ENCODE results near the gene CRKL.

Gene CRKL

GRCh38 chr22:20948989-20949388, 31.8 kb downstream of the CRKL start:
- in situ Hi-C loops (cut with HindIII; ENCODE audit: low sequenced_read_pairs): loop anchor here (25.0 kb wide), 1 partner anchor 137 kb away; no protein-coding TSS in a partner anchor

DNA sequence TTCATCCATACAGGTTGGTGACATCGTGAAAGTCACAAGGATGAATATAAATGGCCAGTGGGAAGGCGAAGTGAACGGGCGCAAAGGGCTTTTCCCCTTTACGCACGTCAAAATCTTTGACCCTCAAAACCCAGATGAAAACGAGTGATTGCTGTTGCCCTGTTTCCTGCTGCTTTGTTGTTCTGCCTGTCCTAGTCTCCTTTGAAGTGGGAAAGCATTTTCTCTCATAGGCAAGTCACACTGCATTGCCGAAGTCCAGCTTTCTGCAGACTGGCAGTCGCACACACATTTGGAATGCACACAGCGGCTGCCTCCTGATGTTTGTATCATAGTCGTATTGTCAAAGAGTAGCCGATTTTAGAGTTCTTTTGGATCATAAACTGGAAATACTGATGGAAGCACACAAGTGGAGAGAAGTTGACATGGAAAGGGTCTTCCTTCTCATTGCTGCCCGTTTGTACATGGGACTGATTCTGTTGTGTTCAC, 32.5 kb downstream of the CRKL start:
- in situ Hi-C loops (cut with HindIII; ENCODE audit: low sequenced_read_pairs): loop anchor here (25.0 kb wide), 1 partner anchor 137 kb away; no protein-coding TSS in a partner anchor

DNA sequence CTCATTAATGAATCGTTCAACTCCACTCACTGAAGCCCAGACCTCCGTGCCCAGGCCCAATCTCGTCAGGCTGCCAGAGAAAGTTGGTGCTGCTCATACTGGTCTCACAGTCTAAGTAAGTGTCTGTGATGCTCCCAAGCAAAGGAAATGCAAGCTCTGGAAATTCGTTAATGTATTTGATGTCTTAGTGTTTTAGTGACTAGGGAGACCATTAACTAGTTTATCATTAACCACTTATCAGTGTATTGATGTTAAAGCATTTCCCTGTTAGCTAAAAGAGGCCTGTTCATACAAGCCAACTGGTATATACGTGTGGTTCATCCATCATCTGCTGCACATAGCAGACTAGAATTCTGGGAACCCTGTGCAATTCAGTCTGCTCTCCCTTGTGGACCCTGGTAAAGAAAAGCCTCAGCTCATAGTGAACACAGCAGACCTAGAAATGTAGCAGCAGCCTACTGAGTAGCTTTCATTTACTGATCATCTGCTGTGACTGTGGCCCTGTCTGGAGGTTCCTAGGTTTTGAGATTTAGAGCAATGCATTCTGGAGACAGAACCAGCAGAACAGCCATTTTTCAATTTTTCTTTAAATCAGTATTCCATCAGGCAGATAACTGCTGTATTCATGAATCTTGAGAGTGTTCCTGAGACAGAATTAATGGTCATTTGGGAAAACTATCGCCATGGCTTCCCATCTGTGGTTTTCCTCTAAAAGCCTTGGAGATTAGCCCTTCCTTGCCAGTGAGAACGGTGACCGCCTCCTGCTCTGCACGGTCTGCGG, 34.1 kb downstream of the CRKL start:
- in situ Hi-C loops (cut with HindIII; ENCODE audit: low sequenced_read_pairs): no loop called here

DNA sequence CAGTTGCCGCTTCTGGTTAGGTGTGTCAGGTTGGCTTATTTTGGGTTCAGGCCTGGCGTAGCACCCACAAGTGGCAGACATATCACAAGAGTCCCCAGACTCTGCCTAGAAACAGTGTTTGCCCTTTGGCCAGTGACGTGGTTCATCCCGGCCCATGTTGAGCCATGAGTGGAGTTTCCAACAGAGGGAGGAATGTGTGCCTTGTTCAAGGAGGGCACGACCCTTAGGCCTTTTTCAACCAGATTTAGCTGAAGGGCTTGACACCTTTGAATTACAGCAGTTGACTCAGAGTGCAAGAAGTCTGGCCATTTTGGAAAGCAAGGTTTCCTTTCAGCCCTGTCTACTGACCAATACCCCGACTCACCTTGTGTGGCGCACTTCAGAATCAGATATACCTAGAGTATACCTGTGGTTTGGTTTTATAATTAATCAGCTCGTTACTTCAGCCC, 34.7 kb downstream of the CRKL start:
- in situ Hi-C loops (cut with HindIII; ENCODE audit: low sequenced_read_pairs): no loop called here

GRCh38 chr22:20952544-20953341, 35.5 kb downstream of the CRKL start:
- in situ Hi-C loops (cut with HindIII; ENCODE audit: low sequenced_read_pairs): no loop called here

- in situ Hi-C loops (cut with HindIII; ENCODE audit: low sequenced_read_pairs): no loop called here
These were observed 36.1 kb downstream of the CRKL start for GRCh38 chr22:20953342-20953608.

- in situ Hi-C loops (cut with HindIII; ENCODE audit: low sequenced_read_pairs): no loop called here
These were observed 36.7 kb downstream of the CRKL start for GRCh38 chr22:20953668-20954500.

GRCh38 chr22:20955548-20955947, 38.3 kb downstream of the CRKL start:
- in situ Hi-C loops (cut with HindIII; ENCODE audit: low sequenced_read_pairs): no loop called here

DNA sequence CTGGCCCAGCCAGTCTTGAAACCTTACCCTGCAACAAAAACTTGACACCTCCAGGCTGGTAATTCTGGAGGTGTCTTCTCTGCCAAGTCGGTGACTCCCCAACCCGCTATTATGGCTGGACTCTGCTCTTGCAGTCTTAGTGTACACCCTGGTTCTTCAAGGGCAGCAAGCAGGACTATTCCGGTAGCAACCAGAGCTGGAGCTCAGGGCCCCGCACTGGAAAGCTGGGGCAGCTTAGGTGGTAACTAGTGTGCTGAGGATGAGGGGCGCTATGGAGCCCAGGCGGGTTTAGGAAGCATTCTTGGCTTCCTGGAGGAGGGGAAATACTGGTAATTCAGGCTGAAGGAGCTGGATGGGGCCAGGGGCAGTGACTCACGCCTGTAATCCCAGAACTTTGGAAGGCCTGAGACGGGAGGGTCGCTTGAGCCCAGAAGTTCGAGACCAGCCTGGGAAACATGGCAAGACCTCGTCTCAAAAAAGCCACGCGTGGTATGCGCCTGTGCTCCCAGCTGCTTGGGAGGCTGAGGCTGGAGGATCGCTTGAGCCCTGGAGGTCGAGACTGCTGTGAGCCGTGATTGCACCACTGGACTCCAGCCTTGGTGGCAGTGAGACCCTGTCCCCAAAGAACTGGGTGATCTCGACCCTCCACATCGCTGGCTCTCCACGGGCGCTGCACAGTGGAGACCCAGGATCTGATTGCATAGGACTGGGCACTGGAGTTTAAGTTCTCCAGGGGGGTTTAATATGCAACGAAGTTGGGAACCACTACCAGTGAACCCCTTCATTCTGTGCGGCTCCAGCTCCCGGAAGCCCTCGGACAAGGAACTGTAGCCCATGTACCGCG, 39.3 kb downstream of the CRKL start:
- in situ Hi-C loops (cut with HindIII; ENCODE audit: low sequenced_read_pairs): no loop called here

DNA sequence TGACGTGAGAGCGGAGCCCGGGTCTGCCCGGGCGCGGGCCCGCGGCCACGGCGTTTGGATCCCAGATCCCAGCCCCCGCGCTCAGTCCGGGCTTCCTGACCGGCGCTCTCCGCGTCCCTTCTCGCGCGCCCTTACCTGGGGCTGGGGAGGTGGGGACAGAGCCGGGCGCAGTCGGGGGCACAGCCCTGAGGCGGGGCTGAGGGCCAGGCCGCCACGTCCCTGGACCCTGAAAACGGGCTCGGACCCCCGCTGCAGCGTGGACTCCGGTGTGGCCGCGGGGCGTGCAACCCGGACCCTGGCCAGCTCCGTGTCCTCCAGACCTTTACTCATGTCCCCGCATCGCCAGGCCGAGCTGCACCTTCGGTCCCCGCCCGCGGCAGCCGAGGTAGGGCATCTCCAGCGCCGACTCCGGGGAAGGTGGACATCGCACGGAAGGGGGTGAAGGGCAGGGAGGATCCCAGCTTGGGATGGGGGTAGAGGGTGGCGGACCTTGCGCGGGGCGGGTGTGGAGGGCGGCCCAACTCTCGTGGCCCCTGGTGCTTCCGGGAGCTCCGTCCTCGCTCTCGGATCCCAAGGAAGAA, 40.0 kb downstream of the CRKL start:
- in situ Hi-C loops (cut with HindIII; ENCODE audit: low sequenced_read_pairs): no loop called here

DNA sequence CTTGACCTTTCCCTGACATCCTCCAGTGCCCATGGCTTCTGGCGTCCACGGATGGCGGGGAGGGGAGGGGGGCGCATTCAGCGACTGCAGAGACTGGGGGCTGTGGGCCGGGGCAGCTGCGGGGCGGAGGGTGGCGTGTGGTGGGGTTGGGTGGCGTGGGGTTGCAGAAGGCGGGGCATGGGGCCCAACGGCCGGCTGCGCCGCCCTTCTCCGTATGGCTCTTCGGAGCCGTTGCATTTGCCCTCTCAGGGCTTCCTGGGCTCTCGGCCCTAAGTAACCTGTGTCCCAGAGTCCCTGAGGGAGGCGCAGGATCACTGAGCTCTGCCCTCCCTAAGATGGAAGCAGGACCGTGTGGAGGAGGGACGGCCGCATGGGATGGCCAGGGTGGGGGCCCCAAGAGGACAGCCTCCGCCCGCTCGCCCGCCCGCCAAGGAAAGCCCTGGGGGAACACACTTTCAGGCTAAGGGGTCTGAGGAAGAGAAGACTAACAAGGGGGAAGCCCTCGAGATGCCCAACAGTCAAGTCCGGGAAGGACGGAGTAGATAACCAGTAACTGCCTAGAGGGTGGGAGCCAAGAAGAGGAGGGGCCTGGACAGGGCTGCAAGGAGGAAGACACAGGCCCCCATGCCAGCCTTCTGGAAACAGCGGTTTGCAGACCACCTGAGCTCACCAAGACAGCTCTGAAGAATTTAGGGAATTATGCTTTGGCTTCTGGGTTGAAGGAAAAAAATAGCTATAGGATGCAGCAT, 40.6 kb downstream of the CRKL start:
- in situ Hi-C loops (cut with HindIII; ENCODE audit: low sequenced_read_pairs): no loop called here

DNA sequence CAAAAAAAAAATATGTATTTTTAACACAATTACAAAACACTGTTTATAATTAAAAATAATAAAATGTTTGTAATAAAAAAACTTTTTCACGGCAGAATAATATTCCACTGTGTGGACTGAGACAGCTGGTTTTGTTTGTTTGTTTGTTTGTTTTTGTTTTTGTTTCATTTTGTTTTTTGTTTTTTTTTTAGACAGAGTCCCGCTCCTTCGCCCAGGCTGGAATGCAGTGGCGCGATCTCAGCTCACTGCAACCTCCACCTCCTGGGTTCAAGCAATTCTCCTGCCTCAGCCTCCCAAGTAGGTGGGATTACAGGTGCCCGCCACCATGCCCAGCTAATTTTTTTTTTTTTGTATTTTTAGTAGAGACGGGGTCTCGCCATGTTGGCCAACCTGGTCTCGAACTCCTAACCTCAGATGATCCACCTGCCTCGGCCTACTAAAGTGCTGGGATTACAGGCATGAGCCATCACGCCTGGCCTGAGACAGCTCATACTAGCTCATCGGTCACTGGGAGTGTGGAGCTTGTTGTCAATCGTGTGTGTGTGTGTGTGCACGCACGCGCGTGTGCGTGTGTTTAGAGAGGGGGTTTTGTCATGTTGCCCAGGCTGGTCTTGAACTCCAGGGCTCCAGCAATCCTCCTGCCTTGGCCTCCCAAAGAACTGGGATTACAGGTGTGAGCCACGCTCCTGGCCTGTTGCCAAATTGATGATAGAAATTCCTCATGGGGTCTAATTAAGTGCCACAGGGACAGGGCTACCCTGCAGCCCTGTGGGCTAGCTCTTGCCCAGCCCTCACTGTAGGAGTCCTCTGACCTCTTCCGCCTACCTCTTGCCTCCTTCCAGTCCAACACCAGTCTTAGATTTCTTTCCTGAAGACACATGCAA, 42.6 kb downstream of the CRKL start:
- in situ Hi-C loops (cut with HindIII; ENCODE audit: low sequenced_read_pairs): no loop called here

GRCh38 chr22:20960609-20961008, 43.4 kb downstream of the CRKL start:
- in situ Hi-C loops (cut with HindIII; ENCODE audit: low sequenced_read_pairs): no loop called here

GRCh38 chr22:20962491-20962945, 45.3 kb downstream of the CRKL start:
- in situ Hi-C loops (cut with HindIII; ENCODE audit: low sequenced_read_pairs): no loop called here

GRCh38 chr22:20963201-20964052, 46.2 kb downstream of the CRKL start:
- in situ Hi-C loops (cut with HindIII; ENCODE audit: low sequenced_read_pairs): no loop called here

GRCh38 chr22:20964090-20964798, 47.0 kb downstream of the CRKL start:
- in situ Hi-C loops (cut with HindIII; ENCODE audit: low sequenced_read_pairs): no loop called here

DNA sequence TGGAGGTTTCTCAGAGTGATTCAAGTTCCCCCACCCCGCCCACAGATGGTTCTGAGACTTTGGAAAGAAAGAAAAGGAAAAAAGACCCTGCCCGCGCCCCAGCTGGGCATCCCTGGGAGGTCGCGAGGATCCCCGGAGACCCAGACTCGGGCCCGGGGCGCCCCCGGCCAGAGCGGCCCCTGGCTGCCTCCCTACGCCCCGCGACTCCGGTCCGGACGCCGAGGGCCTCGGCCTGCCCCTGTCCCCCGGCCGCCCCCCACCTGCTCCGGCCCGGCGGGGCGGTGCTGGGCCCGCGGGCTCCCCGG, 47.5 kb downstream of the CRKL start:
- in situ Hi-C loops (cut with HindIII; ENCODE audit: low sequenced_read_pairs): no loop called here

All from DLD1 (cell line).